HepG2 (cell line): ENCODE measurements around the gene ATF3. TPM values are rescaled to one million over a fixed set of nuclear protein-coding genes. Genes with fewer than 3 reads are reported as not detected.

Source experiments
- AGO2 ChIP-seq: fragments of 200-400 bp; formaldehyde crosslinking; optimal IDR thresholded peaks from 2 replicates; pipeline ENCODE3; 2017; ENCODE audit warnings: mild to moderate bottlenecking, low read depth, low read length, moderate library complexity
- KDM3A ChIP-seq: IDR thresholded peaks from 2 replicates; pipeline ENCODE4 v1.6.1; 2018; ENCODE audit warnings: low read depth, missing compliant biosample characterization
- TARDBP ChIP-seq: sonication (generic); formaldehyde crosslinking; IDR thresholded peaks from 2 replicates; pipeline ENCODE4 v1.8.0; 2022; ENCODE audit warnings: mild to moderate bottlenecking, missing genetic modification reagents
- ZC3H4 ChIP-seq: sonication (generic); formaldehyde crosslinking; IDR thresholded peaks from 2 replicates; pipeline ENCODE4 v1.4.0; 2020; ENCODE audit warnings: missing genetic modification reagents, borderline replicate concordance
- ZNF33A ChIP-seq: sonication (generic); formaldehyde crosslinking; IDR thresholded peaks from 2 replicates; pipeline ENCODE4 v1.5.1; 2020; ENCODE audit warnings: missing genetic modification reagents, mild to moderate bottlenecking, moderate library complexity, borderline replicate concordance
- ZNF629 ChIP-seq: sonication (generic); formaldehyde crosslinking; conservative IDR thresholded peaks from 2 replicates; pipeline ENCODE4 v1.5.0; 2020; ENCODE audit warnings: missing genetic modification reagents
- ZNF713 ChIP-seq: sonication (generic); formaldehyde crosslinking; IDR thresholded peaks from 2 replicates; pipeline ENCODE4 v1.4.0; 2020; ENCODE audit warnings: mild to moderate bottlenecking, missing genetic modification reagents
- ZNF747 ChIP-seq: sonication (generic); formaldehyde crosslinking; IDR thresholded peaks from 2 replicates; pipeline ENCODE4 v1.8.1; 2023; ENCODE audit warnings: missing genetic modification reagents, mild to moderate bottlenecking, borderline replicate concordance
- polyA plus RNA-seq, 8 experiments: library from polyadenylated mRNA; depleted of rRNA in 3 of 8; stranded (reverse) in 7 of 8; unstranded in 1 of 8; fragments of >200 nt; fragmentation: Illumina TruSeq in 4 of 8; extraction: Trizol in 4 of 8; gene quantifications; 2 replicates each; pipeline versions ENCODE4 v1.2.1 to v1.2.3, GENCODE V29; 2011 to 2016; ENCODE audit warnings: low read depth in 4 of 8, missing spikeins in 1 of 8, mixed read lengths in 1 of 8; ENCODE audit not compliant: insufficient read depth in 1 of 8
- total RNA-seq, 5 experiments: library from RNA; depleted of rRNA; stranded (reverse); fragments of >200 nt; fragmentation: Illumina TruSeq; extraction: Trizol; gene quantifications; 2 replicates each; pipeline ENCODE4 v1.2.3, GENCODE V29; 2016; ENCODE audit warnings: low read depth in 1 of 5
- TF ChIP-seq, protein P1 (sequence below): sonication (generic); formaldehyde crosslinking; IDR thresholded peaks from 2 replicates; pipeline ENCODE4 v1.5.0; 2020; ENCODE audit warnings: mild to moderate bottlenecking, missing genetic modification reagents
- TF ChIP-seq, protein P2 (sequence below): sonication (generic); formaldehyde crosslinking; IDR thresholded peaks from 2 replicates; pipeline ENCODE4 v1.8.0; 2022; ENCODE audit warnings: mild to moderate bottlenecking, missing genetic modification reagents
- TF ChIP-seq, protein P3 (sequence below): sonication (generic); formaldehyde crosslinking; IDR thresholded peaks from 2 replicates; pipeline ENCODE4 v1.5.0; 2020; ENCODE audit warnings: mild to moderate bottlenecking, missing genetic modification reagents, borderline replicate concordance
- TF ChIP-seq, protein P4 (sequence below): sonication (generic); formaldehyde crosslinking; IDR thresholded peaks from 2 replicates; pipeline ENCODE4 v1.5.0; 2020; ENCODE audit warnings: mild to moderate bottlenecking, missing genetic modification reagents
- TF ChIP-seq, protein P5 (sequence below): sonication (generic); formaldehyde crosslinking; IDR thresholded peaks from 2 replicates; pipeline ENCODE4 v1.4.0; 2020; ENCODE audit warnings: missing genetic modification reagents
- TF ChIP-seq, protein P6 (sequence below): sonication (generic); formaldehyde crosslinking; IDR thresholded peaks from 2 replicates; pipeline ENCODE4 v1.4.0; 2020; ENCODE audit warnings: missing genetic modification reagents

ATF3 gene
- total and polyA plus RNA-seq, 2 of the 13 experiments (the other 11 are each of a cell fraction or from before 2014, with no cell fraction given): 5.0 to 13.0 TPM

DNA sequence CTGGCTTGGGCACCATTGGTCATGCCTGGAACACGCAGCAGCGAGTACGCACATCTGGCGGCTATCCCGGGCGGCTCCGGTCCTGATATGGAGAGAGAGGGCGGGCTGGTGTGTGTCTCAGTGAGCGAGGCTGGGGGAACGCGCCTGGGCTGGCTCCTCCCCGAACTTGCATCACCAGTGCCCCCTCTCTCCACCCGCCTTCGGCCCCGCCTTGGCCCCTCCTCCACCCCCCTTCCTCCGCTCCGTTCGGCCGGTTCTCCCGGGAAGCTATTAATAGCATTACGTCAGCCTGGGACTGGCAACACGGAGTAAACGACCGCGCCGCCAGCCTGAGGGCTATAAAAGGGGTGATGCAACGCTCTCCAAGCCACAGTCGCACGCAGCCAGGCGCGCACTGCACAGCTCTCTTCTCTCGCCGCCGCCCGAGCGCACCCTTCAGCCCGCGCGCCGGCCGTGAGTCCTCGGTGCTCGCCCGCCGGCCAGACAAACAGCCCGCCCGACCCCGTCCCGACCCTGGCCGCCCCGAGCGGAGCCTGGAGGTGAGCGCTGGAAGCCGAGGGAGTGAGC, at the start of gene ATF3 (continued):
- TF ChIP-seq ZNF33A: no peak
- TF ChIP-seq, protein P1, sequence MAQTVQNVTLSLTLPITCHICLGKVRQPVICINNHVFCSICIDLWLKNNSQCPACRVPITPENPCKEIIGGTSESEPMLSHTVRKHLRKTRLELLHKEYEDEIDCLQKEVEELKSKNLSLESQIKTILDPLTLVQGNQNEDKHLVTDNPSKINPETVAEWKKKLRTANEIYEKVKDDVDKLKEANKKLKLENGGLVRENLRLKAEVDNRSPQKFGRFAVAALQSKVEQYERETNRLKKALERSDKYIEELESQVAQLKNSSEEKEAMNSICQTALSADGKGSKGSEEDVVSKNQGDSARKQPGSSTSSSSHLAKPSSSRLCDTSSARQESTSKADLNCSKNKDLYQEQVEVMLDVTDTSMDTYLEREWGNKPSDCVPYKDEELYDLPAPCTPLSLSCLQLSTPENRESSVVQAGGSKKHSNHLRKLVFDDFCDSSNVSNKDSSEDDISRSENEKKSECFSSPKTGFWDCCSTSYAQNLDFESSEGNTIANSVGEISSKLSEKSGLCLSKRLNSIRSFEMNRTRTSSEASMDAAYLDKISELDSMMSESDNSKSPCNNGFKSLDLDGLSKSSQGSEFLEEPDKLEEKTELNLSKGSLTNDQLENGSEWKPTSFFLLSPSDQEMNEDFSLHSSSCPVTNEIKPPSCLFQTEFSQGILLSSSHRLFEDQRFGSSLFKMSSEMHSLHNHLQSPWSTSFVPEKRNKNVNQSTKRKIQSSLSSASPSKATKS (CRISPR knock-in tag): no peak
- TF ChIP-seq KDM3A (CRISPR knock-in tag): no peak
- TF ChIP-seq, protein P2, sequence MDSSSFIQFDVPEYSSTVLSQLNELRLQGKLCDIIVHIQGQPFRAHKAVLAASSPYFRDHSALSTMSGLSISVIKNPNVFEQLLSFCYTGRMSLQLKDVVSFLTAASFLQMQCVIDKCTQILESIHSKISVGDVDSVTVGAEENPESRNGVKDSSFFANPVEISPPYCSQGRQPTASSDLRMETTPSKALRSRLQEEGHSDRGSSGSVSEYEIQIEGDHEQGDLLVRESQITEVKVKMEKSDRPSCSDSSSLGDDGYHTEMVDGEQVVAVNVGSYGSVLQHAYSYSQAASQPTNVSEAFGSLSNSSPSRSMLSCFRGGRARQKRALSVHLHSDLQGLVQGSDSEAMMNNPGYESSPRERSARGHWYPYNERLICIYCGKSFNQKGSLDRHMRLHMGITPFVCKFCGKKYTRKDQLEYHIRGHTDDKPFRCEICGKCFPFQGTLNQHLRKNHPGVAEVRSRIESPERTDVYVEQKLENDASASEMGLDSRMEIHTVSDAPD (CRISPR knock-in tag): peak; percentile 52; the same call in 1 of the 2 replicates
- TF ChIP-seq ZNF713 (CRISPR knock-in tag): 0 out of 2 replicates have a peak, but pooled peaks have one; percentile 47
- TF ChIP-seq ZNF629 (CRISPR knock-in tag): no peak
- TF ChIP-seq, protein P3, sequence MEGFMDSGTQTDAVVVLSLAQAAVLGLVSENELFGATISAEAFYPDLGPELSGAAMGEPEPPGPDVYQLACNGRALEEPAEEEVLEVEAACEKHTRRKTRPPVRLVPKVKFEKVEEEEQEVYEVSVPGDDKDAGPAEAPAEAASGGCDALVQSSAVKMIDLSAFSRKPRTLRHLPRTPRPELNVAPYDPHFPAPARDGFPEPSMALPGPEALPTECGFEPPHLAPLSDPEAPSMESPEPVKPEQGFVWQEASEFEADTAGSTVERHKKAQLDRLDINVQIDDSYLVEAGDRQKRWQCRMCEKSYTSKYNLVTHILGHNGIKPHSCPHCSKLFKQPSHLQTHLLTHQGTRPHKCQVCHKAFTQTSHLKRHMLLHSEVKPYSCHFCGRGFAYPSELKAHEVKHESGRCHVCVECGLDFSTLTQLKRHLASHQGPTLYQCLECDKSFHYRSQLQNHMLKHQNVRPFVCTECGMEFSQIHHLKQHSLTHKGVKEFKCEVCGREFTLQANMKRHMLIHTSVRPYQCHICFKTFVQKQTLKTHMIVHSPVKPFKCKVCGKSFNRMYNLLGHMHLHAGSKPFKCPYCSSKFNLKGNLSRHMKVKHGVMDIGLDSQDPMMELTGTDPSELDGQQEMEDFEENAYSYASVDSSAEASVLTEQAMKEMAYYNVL (CRISPR knock-in tag): peak; percentile 73; the same call in 1 of the 2 replicates
- no peak for TF ChIP-seq ZC3H4
- TF ChIP-seq, protein P4, sequence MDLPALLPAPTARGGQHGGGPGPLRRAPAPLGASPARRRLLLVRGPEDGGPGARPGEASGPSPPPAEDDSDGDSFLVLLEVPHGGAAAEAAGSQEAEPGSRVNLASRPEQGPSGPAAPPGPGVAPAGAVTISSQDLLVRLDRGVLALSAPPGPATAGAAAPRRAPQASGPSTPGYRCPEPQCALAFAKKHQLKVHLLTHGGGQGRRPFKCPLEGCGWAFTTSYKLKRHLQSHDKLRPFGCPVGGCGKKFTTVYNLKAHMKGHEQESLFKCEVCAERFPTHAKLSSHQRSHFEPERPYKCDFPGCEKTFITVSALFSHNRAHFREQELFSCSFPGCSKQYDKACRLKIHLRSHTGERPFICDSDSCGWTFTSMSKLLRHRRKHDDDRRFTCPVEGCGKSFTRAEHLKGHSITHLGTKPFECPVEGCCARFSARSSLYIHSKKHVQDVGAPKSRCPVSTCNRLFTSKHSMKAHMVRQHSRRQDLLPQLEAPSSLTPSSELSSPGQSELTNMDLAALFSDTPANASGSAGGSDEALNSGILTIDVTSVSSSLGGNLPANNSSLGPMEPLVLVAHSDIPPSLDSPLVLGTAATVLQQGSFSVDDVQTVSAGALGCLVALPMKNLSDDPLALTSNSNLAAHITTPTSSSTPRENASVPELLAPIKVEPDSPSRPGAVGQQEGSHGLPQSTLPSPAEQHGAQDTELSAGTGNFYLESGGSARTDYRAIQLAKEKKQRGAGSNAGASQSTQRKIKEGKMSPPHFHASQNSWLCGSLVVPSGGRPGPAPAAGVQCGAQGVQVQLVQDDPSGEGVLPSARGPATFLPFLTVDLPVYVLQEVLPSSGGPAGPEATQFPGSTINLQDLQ (CRISPR knock-in tag): no peak
- TF ChIP-seq, protein P5, sequence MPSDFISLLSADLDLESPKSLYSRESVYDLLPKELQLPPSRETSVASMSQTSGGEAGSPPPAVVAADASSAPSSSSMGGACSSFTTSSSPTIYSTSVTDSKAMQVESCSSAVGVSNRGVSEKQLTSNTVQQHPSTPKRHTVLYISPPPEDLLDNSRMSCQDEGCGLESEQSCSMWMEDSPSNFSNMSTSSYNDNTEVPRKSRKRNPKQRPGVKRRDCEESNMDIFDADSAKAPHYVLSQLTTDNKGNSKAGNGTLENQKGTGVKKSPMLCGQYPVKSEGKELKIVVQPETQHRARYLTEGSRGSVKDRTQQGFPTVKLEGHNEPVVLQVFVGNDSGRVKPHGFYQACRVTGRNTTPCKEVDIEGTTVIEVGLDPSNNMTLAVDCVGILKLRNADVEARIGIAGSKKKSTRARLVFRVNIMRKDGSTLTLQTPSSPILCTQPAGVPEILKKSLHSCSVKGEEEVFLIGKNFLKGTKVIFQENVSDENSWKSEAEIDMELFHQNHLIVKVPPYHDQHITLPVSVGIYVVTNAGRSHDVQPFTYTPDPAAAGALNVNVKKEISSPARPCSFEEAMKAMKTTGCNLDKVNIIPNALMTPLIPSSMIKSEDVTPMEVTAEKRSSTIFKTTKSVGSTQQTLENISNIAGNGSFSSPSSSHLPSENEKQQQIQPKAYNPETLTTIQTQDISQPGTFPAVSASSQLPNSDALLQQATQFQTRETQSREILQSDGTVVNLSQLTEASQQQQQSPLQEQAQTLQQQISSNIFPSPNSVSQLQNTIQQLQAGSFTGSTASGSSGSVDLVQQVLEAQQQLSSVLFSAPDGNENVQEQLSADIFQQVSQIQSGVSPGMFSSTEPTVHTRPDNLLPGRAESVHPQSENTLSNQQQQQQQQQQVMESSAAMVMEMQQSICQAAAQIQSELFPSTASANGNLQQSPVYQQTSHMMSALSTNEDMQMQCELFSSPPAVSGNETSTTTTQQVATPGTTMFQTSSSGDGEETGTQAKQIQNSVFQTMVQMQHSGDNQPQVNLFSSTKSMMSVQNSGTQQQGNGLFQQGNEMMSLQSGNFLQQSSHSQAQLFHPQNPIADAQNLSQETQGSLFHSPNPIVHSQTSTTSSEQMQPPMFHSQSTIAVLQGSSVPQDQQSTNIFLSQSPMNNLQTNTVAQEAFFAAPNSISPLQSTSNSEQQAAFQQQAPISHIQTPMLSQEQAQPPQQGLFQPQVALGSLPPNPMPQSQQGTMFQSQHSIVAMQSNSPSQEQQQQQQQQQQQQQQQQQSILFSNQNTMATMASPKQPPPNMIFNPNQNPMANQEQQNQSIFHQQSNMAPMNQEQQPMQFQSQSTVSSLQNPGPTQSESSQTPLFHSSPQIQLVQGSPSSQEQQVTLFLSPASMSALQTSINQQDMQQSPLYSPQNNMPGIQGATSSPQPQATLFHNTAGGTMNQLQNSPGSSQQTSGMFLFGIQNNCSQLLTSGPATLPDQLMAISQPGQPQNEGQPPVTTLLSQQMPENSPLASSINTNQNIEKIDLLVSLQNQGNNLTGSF: peak; percentile 53; the same call in 1 of the 2 replicates
- TF ChIP-seq AGO2: no peak
- TF ChIP-seq, protein P6, sequence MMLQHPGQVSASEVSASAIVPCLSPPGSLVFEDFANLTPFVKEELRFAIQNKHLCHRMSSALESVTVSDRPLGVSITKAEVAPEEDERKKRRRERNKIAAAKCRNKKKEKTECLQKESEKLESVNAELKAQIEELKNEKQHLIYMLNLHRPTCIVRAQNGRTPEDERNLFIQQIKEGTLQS (CRISPR knock-in tag): peak; percentile 97
- TF ChIP-seq ZNF747 (CRISPR knock-in tag): no peak
- peak; percentile 71; the same call in 1 of the 2 replicates for TF ChIP-seq TARDBP (CRISPR knock-in tag)
